Superior temporal gyrus (tissue), 1 donor: ENCODE results near the gene GCNA.
A peak's percentile ranks its signal among the peaks of the same experiment; 100 is the strongest.
"Not testable (repeated sequence)": the region's sequence is repeated elsewhere in the genome, so short reads cannot be mapped to it uniquely, and the experiment has no call there.

Source experiments
- DNase-seq: peaks from one replicate; pipeline ENCODE4 v3.0.0-alpha.2; 2016; ENCODE audit errors: extremely low spot score

The GCNA gene

GRCh38 chrX:71638409-71638808, 60.2 kb downstream of the GCNA start:
- DNase-seq: no peak

DNA sequence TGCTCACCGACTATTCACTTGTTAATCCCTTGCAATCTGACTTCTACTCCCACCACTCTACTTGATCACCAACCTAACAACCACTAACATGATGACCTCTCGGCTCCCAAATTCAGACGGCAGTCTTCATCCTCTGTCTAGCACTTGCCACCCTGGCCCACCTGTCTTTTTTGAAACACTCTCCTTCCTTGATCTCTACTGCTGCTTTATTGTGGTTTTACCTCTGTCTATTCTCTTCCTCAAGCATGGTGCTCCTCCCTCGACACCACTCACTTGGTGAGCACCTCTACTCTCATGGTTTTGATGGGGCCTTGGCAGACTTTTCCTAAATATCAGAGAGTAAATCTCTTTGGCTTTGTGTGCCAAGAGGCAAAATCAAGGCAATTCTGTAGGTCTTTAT, 61.8 kb downstream of the GCNA start:
- no peak for DNase-seq

- DNase-seq: not testable (repeated sequence)
Measured at GRCh38 chrX:71644406-71644805, 66.2 kb downstream of the GCNA start.

DNA sequence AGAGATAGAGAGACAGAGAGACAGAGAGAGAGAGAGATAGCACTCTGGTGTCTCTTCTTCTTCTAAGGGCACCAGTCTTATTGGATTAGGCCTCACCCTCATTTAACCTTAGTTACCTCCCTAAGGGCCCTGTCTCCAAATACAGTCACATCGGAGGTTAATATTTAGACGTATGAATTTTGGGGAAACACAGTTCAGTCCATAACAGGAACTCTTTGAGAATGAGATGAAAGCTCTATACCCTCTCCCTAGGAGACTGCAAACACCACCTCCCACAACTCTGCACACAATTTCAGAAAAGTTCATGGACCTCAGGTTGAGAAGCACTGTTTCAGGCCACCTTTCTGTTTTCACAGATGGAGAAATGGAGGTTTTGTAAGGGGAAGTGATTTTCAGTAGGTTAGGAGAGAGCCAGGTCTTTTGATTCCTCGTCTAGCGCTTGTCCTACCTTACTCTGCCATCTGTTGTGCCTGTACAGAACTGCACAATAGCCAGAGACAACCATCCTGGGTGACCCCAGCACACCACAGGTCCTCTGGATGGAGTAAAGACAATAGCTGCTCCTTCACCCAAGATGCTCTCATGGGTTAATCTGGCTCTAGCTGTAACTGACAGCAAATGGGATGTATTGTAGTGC, 72.2 kb downstream of the GCNA start:
- no peak for DNase-seq

DNA sequence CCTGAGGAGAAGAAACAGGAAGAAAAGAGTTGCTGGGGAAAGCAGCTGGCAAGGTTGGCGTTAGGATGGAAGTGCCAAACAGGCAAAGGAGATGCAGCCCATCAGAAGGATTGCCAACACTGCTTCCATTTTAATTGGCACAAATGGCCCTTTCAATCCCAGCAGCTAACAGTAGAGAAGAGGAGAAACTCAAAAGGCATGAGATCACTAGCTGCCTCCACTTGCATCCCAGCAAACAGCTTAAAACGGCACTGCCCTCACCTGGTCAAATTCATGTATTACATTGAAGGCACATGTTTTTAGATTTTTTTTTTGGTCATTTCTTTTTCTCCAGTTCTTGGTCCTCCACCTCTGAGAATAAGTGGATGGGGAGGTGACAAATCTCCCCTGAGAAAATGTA, 74.2 kb downstream of the GCNA start:
- peak; percentile 62 for DNase-seq

GRCh38 chrX:71653344-71653743, 75.1 kb downstream of the GCNA start:
- DNase-seq: no peak

DNA sequence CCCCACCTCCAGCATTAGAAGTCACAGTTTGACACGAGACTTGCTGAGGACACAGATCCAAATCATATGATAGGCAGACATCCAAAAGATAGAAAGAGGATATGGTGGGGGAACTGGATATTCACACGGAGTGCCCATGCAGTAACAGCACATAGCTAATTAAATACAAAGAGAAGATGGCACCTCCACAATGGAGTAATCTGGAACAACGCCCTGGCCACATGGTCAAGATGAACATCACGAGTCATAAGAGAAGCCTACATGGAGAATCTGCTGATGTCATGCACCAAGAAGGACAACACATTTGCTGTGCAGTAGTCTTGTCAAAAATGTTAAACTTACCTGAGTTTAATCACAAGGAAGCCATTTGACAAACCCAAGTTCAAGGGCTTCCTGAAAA, 79.0 kb downstream of the GCNA start:
- DNase-seq: no peak

- no peak for DNase-seq
Measured at GRCh38 chrX:71659342-71659741, 81.1 kb downstream of the GCNA start.

DNA sequence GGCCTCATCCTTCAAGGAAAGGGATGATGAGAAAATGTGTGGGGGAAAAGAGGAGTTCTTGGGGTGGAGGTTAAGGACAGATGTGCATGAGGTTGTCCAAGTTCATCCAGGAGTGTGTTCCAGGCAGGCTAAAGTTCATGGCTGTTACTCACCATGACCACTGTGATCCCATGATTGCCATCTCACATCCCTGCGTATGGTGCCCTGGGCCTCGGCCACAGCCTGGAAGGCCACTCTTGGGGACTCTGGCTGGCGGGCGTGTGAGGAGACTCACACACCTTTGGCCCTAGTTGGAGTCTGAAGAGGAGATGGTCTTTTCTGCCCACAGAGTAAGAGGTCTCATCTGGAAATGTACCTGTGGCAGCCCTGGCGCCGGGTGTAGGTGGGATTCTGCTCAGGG, 81.7 kb downstream of the GCNA start:
- no peak for DNase-seq

- no peak for DNase-seq
Measured at GRCh38 chrX:71660562-71661416, 82.6 kb downstream of the GCNA start.

- DNase-seq: no peak
Measured at GRCh38 chrX:71661919-71662318, 83.7 kb downstream of the GCNA start.

DNA sequence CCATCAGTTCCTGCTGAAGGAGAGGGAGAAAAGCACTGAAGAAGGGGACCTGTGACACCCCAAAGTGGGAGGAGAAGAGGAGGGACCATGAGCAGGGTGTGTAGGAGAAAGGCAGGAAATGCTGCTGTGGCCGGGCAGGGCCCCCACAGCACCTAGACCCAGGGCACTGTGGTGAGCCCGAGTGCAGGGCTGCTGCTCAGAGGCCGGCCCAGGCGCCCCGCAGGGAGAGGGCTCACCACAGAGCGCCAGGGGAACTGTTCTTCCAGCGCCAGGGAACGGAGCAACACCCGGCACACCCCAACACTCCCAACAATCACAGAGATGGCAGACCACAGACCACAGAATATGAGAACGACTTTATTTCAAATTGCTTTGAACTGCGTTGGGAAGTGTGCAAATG, 84.4 kb downstream of the GCNA start:
- not testable (repeated sequence) for DNase-seq
